Muscle layer of colon (tissue), 2 donors: ENCODE measurements around the gene EHMT1.

Experiments used
- H3K27ac ChIP-seq: one replicate; pipeline ENCODE4 v1.7.0; 2013; ENCODE audit warnings: low read depth, mild to moderate bottlenecking, low read length, moderate library complexity
- H3K27me3 ChIP-seq, 2 donors: one replicate each; pipeline ENCODE4 v1.7.0; 2013; ENCODE audit warnings: low read length in 2 of 2, mild to moderate bottlenecking in 2 of 2; ENCODE audit not compliant: insufficient read depth in 2 of 2, control insufficient read depth in 1 of 2
- H3K36me3 ChIP-seq: one replicate; pipeline ENCODE4 v1.7.0; 2013; ENCODE audit warnings: mild to moderate bottlenecking, low read length; ENCODE audit not compliant: insufficient read depth
- H3K4me1 ChIP-seq: one replicate; pipeline ENCODE4 v1.7.0; 2013; ENCODE audit warnings: mild to moderate bottlenecking, low read length; ENCODE audit not compliant: insufficient read depth
- H3K4me3 ChIP-seq, 2 donors: one replicate each; pipeline ENCODE4 v1.7.0; 2013; ENCODE audit warnings: low read length in 2 of 2, low read depth in 1 of 2, mild to moderate bottlenecking in 1 of 2, moderate library complexity in 1 of 2
- H3K9ac ChIP-seq: one replicate; pipeline ENCODE4 v1.7.0; 2013; ENCODE audit warnings: low read length
- H3K9me3 ChIP-seq: one replicate; pipeline ENCODE4 v1.7.0; 2013; ENCODE audit warnings: mild to moderate bottlenecking, low read length
- donor health status: abdominal sarcoma.
- donor health status: Adenocarcinoma of cecum.

The EHMT1 gene

DNA sequence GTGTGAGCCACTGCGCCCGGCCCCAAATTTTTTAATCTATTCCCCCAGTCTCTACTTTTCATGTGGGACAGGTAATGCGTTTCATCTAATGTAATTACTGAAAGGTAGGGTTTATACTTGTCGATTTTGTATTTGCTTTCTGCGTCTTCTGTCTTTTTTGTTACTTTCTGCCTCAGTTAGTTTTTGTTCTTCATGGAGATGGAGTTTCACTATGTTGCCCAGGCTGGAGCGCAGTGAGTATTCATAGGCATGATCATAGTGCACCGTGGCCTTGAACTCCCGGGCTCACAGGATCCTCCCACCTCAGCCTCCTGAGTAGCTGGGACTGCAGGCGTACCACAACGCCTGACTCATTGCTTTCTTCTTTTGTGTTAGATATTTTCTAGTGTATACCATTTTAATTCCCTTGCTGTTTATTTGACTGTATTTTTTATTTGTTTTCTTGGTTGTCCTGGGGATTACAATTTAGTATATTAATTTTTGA, 23.4 kb downstream of the EHMT1 start:
- Histone ChIP-seq H3K4me3 (no peak overlapping the region), H3K36me3 (no peaks in the 10 kb centered on the region), H3K9me3 (no peaks in the 10 kb centered on the region), H3K27me3 (no peaks in the 10 kb centered on the region), H3K9ac (no peak overlapping the region), H3K4me1 (peaks cover 6% of the 10 kb centered on the region), H3K27ac (no peak overlapping the region)

DNA sequence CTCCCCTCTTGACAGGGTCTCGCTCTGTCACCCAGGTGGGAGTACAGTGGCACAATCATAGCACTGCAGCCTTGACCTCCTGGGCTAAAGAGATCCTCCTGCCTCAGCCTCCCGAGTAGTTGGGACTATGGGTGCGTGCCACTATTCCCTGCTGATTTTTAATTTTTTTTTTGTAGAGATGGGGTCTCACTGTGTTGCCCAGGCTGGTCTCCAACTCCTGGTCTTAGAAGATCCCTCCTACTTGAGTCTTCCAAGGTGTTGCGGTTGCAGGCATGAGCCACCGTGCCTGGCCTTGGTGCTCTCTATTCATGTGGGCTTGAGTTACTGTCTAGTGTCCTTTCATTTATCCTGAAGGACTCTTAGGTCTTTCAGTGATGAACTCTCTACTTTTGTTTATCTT, 24.1 kb downstream of the EHMT1 start:
- Histone ChIP-seq H3K36me3 (no peaks in the 10 kb centered on the region), H3K9me3 (no peaks in the 10 kb centered on the region)

DNA sequence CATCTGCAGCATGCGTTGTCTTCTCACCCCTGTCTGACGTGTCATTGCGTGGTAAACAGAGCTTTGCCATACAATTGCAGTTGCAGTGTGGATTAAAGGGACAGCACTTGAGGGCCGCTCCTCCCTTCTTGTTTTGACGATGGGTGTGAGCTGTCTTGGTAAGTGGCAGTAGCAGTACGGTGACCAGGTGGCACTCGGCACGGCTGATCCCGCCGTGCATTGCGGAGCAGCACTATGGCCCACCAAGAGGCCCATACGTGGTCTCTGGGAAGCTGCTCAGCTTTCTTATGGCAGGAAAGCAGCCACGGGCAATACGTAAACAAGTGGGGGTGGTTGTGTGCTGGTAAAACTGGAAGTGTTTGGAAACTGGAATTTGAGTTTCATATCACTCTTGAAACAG, 25.1 kb downstream of the EHMT1 start:
- H3K27ac ChIP-seq: no peak overlapping the region
- peaks cover 6% of the 10 kb centered on the region for H3K4me1 ChIP-seq
- H3K36me3 ChIP-seq: no peaks in the 10 kb centered on the region
- H3K9ac ChIP-seq: no peak overlapping the region
- no peak overlapping the region for H3K4me3 ChIP-seq
- no peaks in the 10 kb centered on the region for H3K27me3 ChIP-seq
- H3K9me3 ChIP-seq: no peaks in the 10 kb centered on the region

More for the DNA sequence above, 24.1 kb downstream of the EHMT1 start:
- H3K4me1 ChIP-seq: peaks cover 6% of the 10 kb centered on the region
- no peak overlapping the region for H3K9ac ChIP-seq
- H3K27me3 ChIP-seq: no peaks in the 10 kb centered on the region
- H3K4me3 ChIP-seq: no peak overlapping the region
- no peak overlapping the region for H3K27ac ChIP-seq

DNA sequence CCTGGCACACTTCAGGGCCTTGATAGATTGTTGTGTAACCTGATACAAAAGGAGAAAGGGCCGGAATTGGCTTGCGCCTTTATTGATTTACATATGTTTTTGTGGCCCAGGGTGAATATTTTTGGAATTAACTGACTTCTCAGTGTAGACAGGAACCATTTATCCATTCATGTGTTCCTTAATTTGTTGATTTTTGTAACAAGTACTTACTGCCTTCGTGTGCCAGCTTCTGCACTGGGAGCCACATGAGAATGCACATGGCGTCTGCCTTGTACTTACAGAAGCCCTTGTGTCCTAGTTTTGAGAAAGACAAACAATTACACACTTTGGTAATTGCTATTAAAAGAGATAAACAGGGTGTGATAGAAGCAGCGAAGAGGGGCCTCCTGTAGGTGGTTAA, 26.4 kb downstream of the EHMT1 start:
- no peaks in the 10 kb centered on the region for H3K27me3 ChIP-seq
- H3K9me3 ChIP-seq: no peaks in the 10 kb centered on the region
- no peak overlapping the region for H3K27ac ChIP-seq
- H3K4me1 ChIP-seq: peaks cover 4% of the 10 kb centered on the region
- H3K4me3 ChIP-seq: no peak overlapping the region
- no peaks in the 10 kb centered on the region for H3K36me3 ChIP-seq
- no peak overlapping the region for H3K9ac ChIP-seq

DNA sequence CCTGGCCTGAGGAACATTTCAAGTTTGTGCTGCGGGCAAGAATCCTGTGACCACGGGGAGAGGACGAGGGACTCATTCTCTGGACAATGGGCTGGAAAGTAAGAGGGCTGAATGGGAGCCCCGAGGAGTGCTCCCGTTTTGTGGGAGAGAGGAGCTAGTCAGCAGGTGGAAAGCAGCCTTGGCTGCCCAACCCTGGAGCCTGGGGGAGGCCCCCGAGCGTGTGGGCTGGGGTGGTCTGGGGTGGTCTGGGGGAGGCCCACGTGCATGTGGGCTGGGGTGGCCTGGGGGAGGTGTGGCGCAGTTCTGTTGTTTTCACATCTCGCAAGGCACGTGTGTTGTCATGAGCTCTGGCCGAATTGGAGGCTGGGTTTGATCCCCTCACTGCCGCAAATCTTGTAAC, 27.5 kb downstream of the EHMT1 start:
- Histone ChIP-seq H3K9ac (no peak overlapping the region), H3K27ac (no peak overlapping the region), H3K27me3 (no peaks in the 10 kb centered on the region), H3K4me3 (no peak overlapping the region), H3K4me1 (peaks cover 4% of the 10 kb centered on the region), H3K9me3 (no peaks in the 10 kb centered on the region), H3K36me3 (no peaks in the 10 kb centered on the region)

DNA sequence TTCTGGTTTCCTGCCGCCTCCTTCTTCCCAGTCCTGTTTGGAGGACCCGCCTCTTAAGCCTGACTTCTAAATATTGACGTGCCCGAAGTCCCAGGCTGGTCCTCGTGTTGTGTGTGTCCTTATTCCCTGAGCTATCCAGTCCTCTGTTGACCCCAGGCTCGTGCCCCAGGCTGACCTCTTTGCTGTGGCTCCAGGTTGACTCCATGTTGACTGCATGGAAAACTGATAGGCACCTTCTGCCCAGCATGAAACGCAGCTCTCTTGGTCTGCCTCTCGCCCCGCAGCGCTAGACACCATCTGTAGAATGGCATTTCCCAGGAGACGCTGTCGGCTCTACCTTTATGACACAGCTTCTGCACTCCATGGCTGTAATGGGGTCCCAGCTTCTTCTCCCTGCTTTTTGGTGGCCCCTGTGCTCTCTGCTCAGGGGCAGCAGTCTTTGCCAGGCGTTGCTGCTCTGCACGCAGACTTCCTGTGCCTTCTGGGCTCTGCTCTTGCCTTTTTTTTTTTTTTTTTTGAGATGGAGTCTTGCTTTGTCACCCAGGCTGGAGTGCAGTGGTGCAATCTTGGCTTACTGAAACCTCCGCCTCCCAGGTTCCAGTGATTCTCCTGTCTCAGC, 28.4 kb downstream of the EHMT1 start:
- H3K9me3 ChIP-seq: no peaks in the 10 kb centered on the region
- no peak overlapping the region for H3K4me3 ChIP-seq
- peaks cover 4% of the 10 kb centered on the region for H3K4me1 ChIP-seq
- H3K27ac ChIP-seq: no peak overlapping the region
- no peak overlapping the region for H3K9ac ChIP-seq
- no peaks in the 10 kb centered on the region for H3K36me3 ChIP-seq
- no peaks in the 10 kb centered on the region for H3K27me3 ChIP-seq

- no peaks in the 10 kb centered on the region for H3K27me3 ChIP-seq
- no peak overlapping the region for H3K4me3 ChIP-seq
- H3K4me1 ChIP-seq: peaks cover 4% of the 10 kb centered on the region
- no peak overlapping the region for H3K9ac ChIP-seq
- no peak overlapping the region for H3K27ac ChIP-seq
- H3K36me3 ChIP-seq: no peaks in the 10 kb centered on the region
- no peaks in the 10 kb centered on the region for H3K9me3 ChIP-seq
Measured at GRCh38 chr9:137648396-137648795, 29.6 kb downstream of the EHMT1 start.

- Histone ChIP-seq H3K4me1 (peaks cover 4% of the 10 kb centered on the region), H3K9me3 (no peaks in the 10 kb centered on the region), H3K4me3 (no peak overlapping the region), H3K36me3 (peaks cover 1% of the 10 kb centered on the region), H3K27ac (no peak overlapping the region), H3K27me3 (no peaks in the 10 kb centered on the region), H3K9ac (no peak overlapping the region)
Measured at GRCh38 chr9:137649553-137649952, 30.7 kb downstream of the EHMT1 start.

- peaks cover 4% of the 10 kb centered on the region for H3K4me1 ChIP-seq
- H3K36me3 ChIP-seq: peaks cover 3% of the 10 kb centered on the region
- H3K4me3 ChIP-seq: no peak overlapping the region
- H3K9ac ChIP-seq: no peak overlapping the region
- H3K27me3 ChIP-seq: no peaks in the 10 kb centered on the region
- H3K27ac ChIP-seq: no peak overlapping the region
- no peaks in the 10 kb centered on the region for H3K9me3 ChIP-seq
Measured at GRCh38 chr9:137650259-137650658, 31.5 kb downstream of the EHMT1 start.

GRCh38 chr9:137650779-137651178, 32.0 kb downstream of the EHMT1 start:
- no peak overlapping the region for H3K4me3 ChIP-seq

GRCh38 chr9:137656416-137656815, 37.6 kb downstream of the EHMT1 start:
- no peak overlapping the region for H3K4me3 ChIP-seq
- H3K36me3 ChIP-seq: peaks cover 3% of the 10 kb centered on the region
- H3K27ac ChIP-seq: no peak overlapping the region
- no peaks in the 10 kb centered on the region for H3K4me1 ChIP-seq
- no peaks in the 10 kb centered on the region for H3K27me3 ChIP-seq
- H3K9me3 ChIP-seq: no peaks in the 10 kb centered on the region
- no peak overlapping the region for H3K9ac ChIP-seq

More at GRCh38 chr9:137650779-137651178, 32.0 kb downstream of the EHMT1 start:
- Histone ChIP-seq H3K9ac (no peak overlapping the region), H3K27me3 (no peaks in the 10 kb centered on the region), H3K36me3 (peaks cover 3% of the 10 kb centered on the region), H3K4me1 (peaks cover 4% of the 10 kb centered on the region), H3K27ac (no peak overlapping the region), H3K9me3 (no peaks in the 10 kb centered on the region)

DNA sequence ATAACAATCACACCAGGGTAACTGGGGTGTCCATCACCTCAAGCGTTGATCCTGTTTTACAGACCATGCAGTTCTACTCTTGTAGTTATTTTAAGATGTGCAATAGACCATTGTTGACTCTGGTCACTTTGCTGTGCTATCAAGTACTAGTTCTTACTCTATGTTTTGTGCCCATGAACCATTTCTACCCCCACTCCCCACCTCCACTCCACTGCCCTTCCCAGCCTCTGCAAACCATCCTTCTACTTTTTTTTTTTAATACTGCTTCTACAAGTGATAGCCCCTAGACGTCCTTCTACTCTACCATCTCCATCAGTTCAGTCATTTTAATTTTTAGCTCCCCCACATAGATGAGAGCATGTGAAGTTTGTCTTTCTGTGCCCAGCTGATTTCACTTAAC, 38.8 kb downstream of the EHMT1 start:
- Histone ChIP-seq H3K4me1 (no peaks in the 10 kb centered on the region), H3K27ac (no peak overlapping the region), H3K36me3 (peaks cover 3% of the 10 kb centered on the region), H3K9ac (no peak overlapping the region), H3K4me3 (no peak overlapping the region), H3K9me3 (no peaks in the 10 kb centered on the region), H3K27me3 (no peaks in the 10 kb centered on the region)
